WTC11 (cell line): ENCODE results near the gene ARSK. TPM values are rescaled to one million over a fixed set of nuclear protein-coding genes. Genes with fewer than 3 reads are reported as not detected.
A peak's percentile ranks its signal among the peaks of the same experiment; 100 is the strongest.

Experiments used
- ATAC-seq: fragments of 200-7000 bp; cut with Tn5 transposase; 2 replicates; pipeline ENCODE4 v1.10.0; 2021; ENCODE audit warnings: mild to moderate bottlenecking, moderate library complexity
- CTCF ChIA-PET: fragments of 300-600 bp; sonication (Branson Sonifier 250); formaldehyde crosslinking; loops from one replicate; lab custom pipeline; 2021; ENCODE audit warnings: antibody characterized with exemption; lab: Charles Lee
- POLR2A ChIA-PET: fragments of 350-600 bp; sonication (Branson Sonifier 250); formaldehyde crosslinking; loops from one replicate; lab custom pipeline; 2021; ENCODE audit warnings: antibody characterized with exemption; lab: Charles Lee
- DNase-seq: peaks from one replicate; pipeline ENCODE4 v3.0.0; 2021; ENCODE audit warnings: low spot score
- H3K27ac Mint-ChIP-seq: 2 replicates; pipeline ENCODE4 v1.8.0; 2021; ENCODE audit warnings: mixed read lengths
- H3K27me3 Mint-ChIP-seq: 2 replicates; pipeline ENCODE4 v1.8.0; 2021; ENCODE audit warnings: low read depth, mild to moderate bottlenecking, moderate library complexity, mixed read lengths
- H3K36me3 Mint-ChIP-seq: 2 replicates; pipeline ENCODE4 v1.8.0; 2021; ENCODE audit warnings: mixed read lengths
- H3K4me1 Mint-ChIP-seq: 2 replicates; pipeline ENCODE4 v1.8.0; 2022; ENCODE audit warnings: mixed read lengths
- H3K4me3 Mint-ChIP-seq: 2 replicates; pipeline ENCODE4 v1.8.0; 2021; ENCODE audit warnings: mild to moderate bottlenecking, moderate library complexity, mixed read lengths
- H3K9me3 Mint-ChIP-seq: 2 replicates; pipeline ENCODE4 v1.8.0; 2021; ENCODE audit warnings: mixed read lengths
- AFF4 ChIP-seq: sonication (generic); formaldehyde crosslinking; IDR thresholded peaks from 2 replicates; pipeline ENCODE4 v1.8.1; 2023; ENCODE audit warnings: mild to moderate bottlenecking, missing genetic modification reagents, borderline replicate concordance
- CREM ChIP-seq: sonication (generic); formaldehyde crosslinking; IDR thresholded peaks from 2 replicates; pipeline ENCODE4 v1.8.1; 2022; ENCODE audit warnings: mild to moderate bottlenecking, missing genetic modification reagents, moderate library complexity
- ELF4 ChIP-seq: sonication (generic); formaldehyde crosslinking; IDR thresholded peaks from 2 replicates; pipeline ENCODE4 v1.8.1; 2022; ENCODE audit warnings: low read depth, mild to moderate bottlenecking, moderate library complexity, missing genetic modification reagents
- ERG ChIP-seq: fragments of 250-450 bp; sonication (Bioruptor Pico); IDR thresholded peaks from 2 replicates; pipeline ENCODE4 v1.8.0; 2021; ENCODE audit warnings: mild to moderate bottlenecking
- ETV6 ChIP-seq: sonication (generic); formaldehyde crosslinking; IDR thresholded peaks from 2 replicates; pipeline ENCODE4 v1.8.1; 2022; ENCODE audit warnings: mild to moderate bottlenecking, missing genetic modification reagents
- IRF1 ChIP-seq: sonication (generic); formaldehyde crosslinking; IDR thresholded peaks from 2 replicates; pipeline ENCODE4 v1.8.0; 2023; ENCODE audit warnings: missing genetic modification reagents
- NFATC4 ChIP-seq: fragments of 250-450 bp; sonication (Bioruptor Pico); IDR thresholded peaks from 2 replicates; pipeline ENCODE4 v1.9.0; 2021; ENCODE audit warnings: mild to moderate bottlenecking
- NR2C2 ChIP-seq: sonication (generic); formaldehyde crosslinking; IDR thresholded peaks from 2 replicates; pipeline ENCODE4 v1.8.0; 2022; ENCODE audit warnings: mild to moderate bottlenecking, missing genetic modification reagents
- PRRX2 ChIP-seq: fragments of 250-450 bp; sonication (Bioruptor Pico); IDR thresholded peaks from 2 replicates; pipeline ENCODE4 v1.8.0; 2021; ENCODE audit warnings: mild to moderate bottlenecking
- ZNF263 ChIP-seq: sonication (generic); formaldehyde crosslinking; IDR thresholded peaks from 2 replicates; pipeline ENCODE4 v1.8.1; 2022; ENCODE audit warnings: low read depth, mild to moderate bottlenecking, moderate library complexity, missing genetic modification reagents
- ZNF317 ChIP-seq: sonication (generic); formaldehyde crosslinking; IDR thresholded peaks from 2 replicates; pipeline ENCODE4 v1.8.1; 2023; ENCODE audit warnings: low read depth, mild to moderate bottlenecking, moderate library complexity, missing genetic modification reagents, borderline replicate concordance
- total RNA-seq: library from RNA; stranded (reverse); gene quantifications from 3 replicates; pipeline ENCODE4 v1.2.3, GENCODE V29; 2021
- TF ChIP-seq, protein P1 (sequence below): sonication (generic); formaldehyde crosslinking; IDR thresholded peaks from 2 replicates; pipeline ENCODE4 v1.8.1; 2022; ENCODE audit warnings: mild to moderate bottlenecking, moderate library complexity, missing genetic modification reagents
- TF ChIP-seq, protein P2 (sequence below): sonication (generic); formaldehyde crosslinking; IDR thresholded peaks from 2 replicates; pipeline ENCODE4 v1.8.1; 2023; ENCODE audit warnings: mild to moderate bottlenecking, missing genetic modification reagents, moderate library complexity
- TF ChIP-seq, protein P3 (sequence below): sonication (generic); formaldehyde crosslinking; conservative IDR thresholded peaks from 2 replicates; pipeline ENCODE4 v1.8.1; 2023; ENCODE audit warnings: mild to moderate bottlenecking, low read depth, missing genetic modification reagents, moderate library complexity
- TF ChIP-seq, protein P4 (sequence below): sonication (generic); formaldehyde crosslinking; IDR thresholded peaks from 2 replicates; pipeline ENCODE4 v1.8.1; 2023; ENCODE audit warnings: mild to moderate bottlenecking, moderate library complexity, missing genetic modification reagents
- TF ChIP-seq, protein P5 (sequence below): sonication (generic); formaldehyde crosslinking; IDR thresholded peaks from 2 replicates; pipeline ENCODE4 v1.8.0; 2022; ENCODE audit warnings: mild to moderate bottlenecking, missing genetic modification reagents

The ARSK gene
- total RNA-seq, 1 experiment from 2014 or later, result 15.1 TPM

DNA sequence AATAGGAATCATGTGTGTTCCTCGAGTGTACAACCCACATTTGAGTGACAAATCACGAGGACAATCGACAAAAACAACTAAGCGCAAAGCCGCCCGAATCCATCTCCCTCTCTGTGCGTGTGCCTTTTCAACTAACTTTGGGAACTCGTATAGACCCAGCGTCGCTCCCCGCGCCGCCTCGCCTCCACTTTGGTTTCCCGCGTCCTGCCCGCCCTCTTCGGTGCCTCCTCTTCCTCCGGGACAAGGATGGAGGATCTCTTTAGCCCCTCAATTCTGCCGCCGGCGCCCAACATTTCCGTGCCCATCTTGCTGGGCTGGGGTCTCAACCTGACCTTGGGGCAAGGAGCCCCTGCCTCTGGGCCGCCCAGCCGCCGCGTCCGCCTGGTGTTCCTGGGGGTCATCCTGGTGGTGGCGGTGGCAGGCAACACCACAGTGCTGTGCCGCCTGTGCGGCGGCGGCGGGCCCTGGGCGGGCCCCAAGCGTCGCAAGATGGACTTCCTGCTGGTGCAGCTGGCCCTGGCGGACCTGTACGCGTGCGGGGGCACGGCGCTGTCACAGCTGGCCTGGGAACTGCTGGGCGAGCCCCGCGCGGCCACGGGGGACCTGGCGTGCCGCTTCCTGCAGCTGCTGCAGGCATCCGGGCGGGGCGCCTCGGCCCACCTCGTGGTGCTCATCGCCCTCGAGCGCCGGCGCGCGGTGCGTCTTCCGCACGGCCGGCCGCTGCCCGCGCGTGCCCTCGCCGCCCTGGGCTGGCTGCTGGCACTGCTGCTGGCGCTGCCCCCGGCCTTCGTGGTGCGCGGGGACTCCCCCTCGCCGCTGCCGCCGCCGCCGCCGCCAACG, 65.3 kb downstream of the ARSK start, which contains the start of gene GPR150:
Gene GPR150 (plus strand): TSS at position 58 of the 840 bp plus-strand sequence. CDS start 189 bp downstream, at position 247.
- H3K36me3 Mint-ChIP-seq, result no peaks in the 10 kb centered on the region; the same call in 1 of the 2 replicates
- H3K4me1 Mint-ChIP-seq, result peaks cover 23% of the 10 kb centered on the region
- ATAC-seq (peak; percentile 67), DNase-seq (peak; percentile 59)
- ChIA-PET CTCF (no interaction called here), POLR2A (interaction anchor here (0.6 kb wide), 1 partner anchor 725 kb away, joined by 5 read pairs; no protein-coding TSS in a partner anchor)
- peaks cover 5% of the 10 kb centered on the region for H3K9me3 Mint-ChIP-seq
- peak within 1 kb of the TSS; percentile 80 for H3K4me3 Mint-ChIP-seq
- peaks cover 64% of the 10 kb centered on the region for H3K27me3 Mint-ChIP-seq
- H3K27ac Mint-ChIP-seq, result no peak within 1 kb of the TSS
- TF ChIP-seq CREM (CRISPR knock-in tag), result peak; percentile 13; the same call in 1 of the 2 replicates
- TF ChIP-seq, protein P1, sequence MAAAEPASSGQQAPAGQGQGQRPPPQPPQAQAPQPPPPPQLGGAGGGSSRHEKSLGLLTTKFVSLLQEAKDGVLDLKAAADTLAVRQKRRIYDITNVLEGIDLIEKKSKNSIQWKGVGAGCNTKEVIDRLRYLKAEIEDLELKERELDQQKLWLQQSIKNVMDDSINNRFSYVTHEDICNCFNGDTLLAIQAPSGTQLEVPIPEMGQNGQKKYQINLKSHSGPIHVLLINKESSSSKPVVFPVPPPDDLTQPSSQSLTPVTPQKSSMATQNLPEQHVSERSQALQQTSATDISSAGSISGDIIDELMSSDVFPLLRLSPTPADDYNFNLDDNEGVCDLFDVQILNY (CRISPR knock-in tag), result peak; percentile 69; the same call in 1 of the 2 replicates
- TF ChIP-seq, protein P2, sequence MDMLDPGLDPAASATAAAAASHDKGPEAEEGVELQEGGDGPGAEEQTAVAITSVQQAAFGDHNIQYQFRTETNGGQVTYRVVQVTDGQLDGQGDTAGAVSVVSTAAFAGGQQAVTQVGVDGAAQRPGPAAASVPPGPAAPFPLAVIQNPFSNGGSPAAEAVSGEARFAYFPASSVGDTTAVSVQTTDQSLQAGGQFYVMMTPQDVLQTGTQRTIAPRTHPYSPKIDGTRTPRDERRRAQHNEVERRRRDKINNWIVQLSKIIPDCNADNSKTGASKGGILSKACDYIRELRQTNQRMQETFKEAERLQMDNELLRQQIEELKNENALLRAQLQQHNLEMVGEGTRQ (CRISPR knock-in tag), result 0 out of 2 replicates have a peak, but pooled peaks have one; percentile 19
- TF ChIP-seq, protein P3, sequence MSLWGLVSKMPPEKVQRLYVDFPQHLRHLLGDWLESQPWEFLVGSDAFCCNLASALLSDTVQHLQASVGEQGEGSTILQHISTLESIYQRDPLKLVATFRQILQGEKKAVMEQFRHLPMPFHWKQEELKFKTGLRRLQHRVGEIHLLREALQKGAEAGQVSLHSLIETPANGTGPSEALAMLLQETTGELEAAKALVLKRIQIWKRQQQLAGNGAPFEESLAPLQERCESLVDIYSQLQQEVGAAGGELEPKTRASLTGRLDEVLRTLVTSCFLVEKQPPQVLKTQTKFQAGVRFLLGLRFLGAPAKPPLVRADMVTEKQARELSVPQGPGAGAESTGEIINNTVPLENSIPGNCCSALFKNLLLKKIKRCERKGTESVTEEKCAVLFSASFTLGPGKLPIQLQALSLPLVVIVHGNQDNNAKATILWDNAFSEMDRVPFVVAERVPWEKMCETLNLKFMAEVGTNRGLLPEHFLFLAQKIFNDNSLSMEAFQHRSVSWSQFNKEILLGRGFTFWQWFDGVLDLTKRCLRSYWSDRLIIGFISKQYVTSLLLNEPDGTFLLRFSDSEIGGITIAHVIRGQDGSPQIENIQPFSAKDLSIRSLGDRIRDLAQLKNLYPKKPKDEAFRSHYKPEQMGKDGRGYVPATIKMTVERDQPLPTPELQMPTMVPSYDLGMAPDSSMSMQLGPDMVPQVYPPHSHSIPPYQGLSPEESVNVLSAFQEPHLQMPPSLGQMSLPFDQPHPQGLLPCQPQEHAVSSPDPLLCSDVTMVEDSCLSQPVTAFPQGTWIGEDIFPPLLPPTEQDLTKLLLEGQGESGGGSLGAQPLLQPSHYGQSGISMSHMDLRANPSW, result 0 out of 2 replicates have a peak, but pooled peaks have one; percentile 22
- TF ChIP-seq ERG (CRISPR knock-in tag), result no peak
- TF ChIP-seq ZNF317 (CRISPR knock-in tag), result no peak
- no peak for TF ChIP-seq PRRX2 (CRISPR knock-in tag)
- TF ChIP-seq ZNF263 (CRISPR knock-in tag), result peak; percentile 9; the same call in 1 of the 2 replicates
- 0 out of 2 replicates have a peak, but pooled peaks have one; percentile 15 for TF ChIP-seq NR2C2 (CRISPR knock-in tag)
- peak; percentile 39; the same call in 1 of the 2 replicates for TF ChIP-seq ETV6 (CRISPR knock-in tag)
- TF ChIP-seq, protein P4, sequence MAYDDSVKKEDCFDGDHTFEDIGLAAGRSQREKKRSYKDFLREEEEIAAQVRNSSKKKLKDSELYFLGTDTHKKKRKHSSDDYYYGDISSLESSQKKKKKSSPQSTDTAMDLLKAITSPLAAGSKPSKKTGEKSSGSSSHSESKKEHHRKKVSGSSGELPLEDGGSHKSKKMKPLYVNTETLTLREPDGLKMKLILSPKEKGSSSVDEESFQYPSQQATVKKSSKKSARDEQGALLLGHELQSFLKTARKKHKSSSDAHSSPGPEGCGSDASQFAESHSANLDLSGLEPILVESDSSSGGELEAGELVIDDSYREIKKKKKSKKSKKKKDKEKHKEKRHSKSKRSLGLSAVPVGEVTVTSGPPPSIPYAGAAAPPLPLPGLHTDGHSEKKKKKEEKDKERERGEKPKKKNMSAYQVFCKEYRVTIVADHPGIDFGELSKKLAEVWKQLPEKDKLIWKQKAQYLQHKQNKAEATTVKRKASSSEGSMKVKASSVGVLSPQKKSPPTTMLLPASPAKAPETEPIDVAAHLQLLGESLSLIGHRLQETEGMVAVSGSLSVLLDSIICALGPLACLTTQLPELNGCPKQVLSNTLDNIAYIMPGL (CRISPR knock-in tag), result peak; percentile 45; the same call in 1 of the 2 replicates
- peak; percentile 62; the same call in 1 of the 2 replicates for TF ChIP-seq IRF1
- TF ChIP-seq ELF4, result 0 out of 2 replicates have a peak, but pooled peaks have one; percentile 20
- TF ChIP-seq, protein P5, sequence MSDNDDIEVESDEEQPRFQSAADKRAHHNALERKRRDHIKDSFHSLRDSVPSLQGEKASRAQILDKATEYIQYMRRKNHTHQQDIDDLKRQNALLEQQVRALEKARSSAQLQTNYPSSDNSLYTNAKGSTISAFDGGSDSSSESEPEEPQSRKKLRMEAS (CRISPR knock-in tag), result peak; percentile 70
- TF ChIP-seq NFATC4 (CRISPR knock-in tag), result no peak
- 0 out of 2 replicates have a peak, but pooled peaks have one; percentile 64 for TF ChIP-seq AFF4 (CRISPR knock-in tag)
